ENCODE results near the gene KRTAP21-2. TPM values are rescaled to one million over a fixed set of nuclear protein-coding genes. Genes with fewer than 3 reads are reported as not detected.

KRTAP21-2 gene
- total RNA-seq, 1 donor from 2014 or later, result not detected

DNA sequence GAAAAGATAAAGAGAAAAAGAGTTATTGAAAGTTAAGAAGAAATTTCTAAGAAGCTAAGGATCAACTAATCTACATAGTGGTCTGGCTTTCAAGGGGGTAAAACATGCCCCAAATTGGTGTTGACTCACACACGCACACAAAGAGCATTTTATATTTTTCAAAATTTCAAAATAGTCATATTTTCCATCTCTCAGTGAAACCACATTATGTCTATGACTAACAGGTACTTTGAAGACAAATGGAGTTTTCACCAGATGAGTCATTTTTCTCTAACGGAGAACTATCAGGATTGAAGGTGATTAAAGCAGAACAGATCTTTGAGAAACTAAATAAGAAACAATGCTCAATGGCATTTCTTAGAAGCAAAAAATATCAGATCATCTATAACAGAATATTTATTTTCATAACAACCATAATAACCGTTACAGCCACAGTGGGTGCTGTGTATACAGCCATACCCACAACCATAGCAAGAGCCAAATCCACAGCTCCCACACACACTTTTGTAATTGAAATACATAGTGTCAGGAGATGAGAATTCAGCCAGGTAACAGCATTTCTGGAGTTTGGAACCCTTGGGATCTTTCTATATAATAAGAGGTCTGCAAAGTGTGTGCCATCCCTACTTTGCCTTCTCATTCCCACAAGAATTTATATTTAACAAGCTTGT is 28.7 kb downstream of the KRTAP21-2 start, which contains the start of gene KRTAP21-3:
KRTAP21-3 (minus strand) TSS at position 539 of the 671 bp plus-strand sequence; CDS start at position 521, 18 bp downstream.
- TF ChIP-seq, protein P1, sequence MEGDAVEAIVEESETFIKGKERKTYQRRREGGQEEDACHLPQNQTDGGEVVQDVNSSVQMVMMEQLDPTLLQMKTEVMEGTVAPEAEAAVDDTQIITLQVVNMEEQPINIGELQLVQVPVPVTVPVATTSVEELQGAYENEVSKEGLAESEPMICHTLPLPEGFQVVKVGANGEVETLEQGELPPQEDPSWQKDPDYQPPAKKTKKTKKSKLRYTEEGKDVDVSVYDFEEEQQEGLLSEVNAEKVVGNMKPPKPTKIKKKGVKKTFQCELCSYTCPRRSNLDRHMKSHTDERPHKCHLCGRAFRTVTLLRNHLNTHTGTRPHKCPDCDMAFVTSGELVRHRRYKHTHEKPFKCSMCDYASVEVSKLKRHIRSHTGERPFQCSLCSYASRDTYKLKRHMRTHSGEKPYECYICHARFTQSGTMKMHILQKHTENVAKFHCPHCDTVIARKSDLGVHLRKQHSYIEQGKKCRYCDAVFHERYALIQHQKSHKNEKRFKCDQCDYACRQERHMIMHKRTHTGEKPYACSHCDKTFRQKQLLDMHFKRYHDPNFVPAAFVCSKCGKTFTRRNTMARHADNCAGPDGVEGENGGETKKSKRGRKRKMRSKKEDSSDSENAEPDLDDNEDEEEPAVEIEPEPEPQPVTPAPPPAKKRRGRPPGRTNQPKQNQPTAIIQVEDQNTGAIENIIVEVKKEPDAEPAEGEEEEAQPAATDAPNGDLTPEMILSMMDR (IDR thresholded peaks at IDR 0.05; ENCODE audit: insufficient read depth, low read length, poor library complexity, severe bottlenecking), result no peak
- no peaks in the 10 kb centered on the region for H3K27me3 ChIP-seq (ENCODE audit: control insufficient read depth, insufficient read depth, low read length)
- H3K36me3 ChIP-seq (ENCODE audit: control insufficient read depth, insufficient read depth, low read length), result no peaks in the 10 kb centered on the region
- DNase-seq (ENCODE audit: low read depth), result peak; percentile 21
- no peak within 1 kb of the TSS for H3K4me3 ChIP-seq (ENCODE audit: low read depth, low read length)

DNA sequence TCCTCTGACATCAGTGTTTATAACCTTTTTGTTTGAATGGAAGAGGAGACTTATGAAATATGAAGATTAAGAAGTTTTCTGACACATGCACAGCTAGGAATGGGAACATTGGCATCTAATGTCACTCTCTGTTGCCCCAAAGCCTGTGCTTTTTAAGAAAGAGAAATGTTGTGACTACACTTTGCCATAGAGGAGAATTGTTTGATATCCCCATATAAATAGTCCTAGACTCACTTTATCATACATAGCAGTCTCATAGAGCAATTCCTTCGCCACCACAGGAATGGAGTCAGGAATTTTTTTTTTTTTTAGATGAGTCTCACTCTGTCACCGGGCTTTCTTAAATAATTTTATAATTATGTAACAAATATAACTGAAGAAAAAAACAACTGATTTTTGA is 30.0 kb downstream of the KRTAP21-2 start:
- H3K27me3 ChIP-seq (ENCODE audit: control insufficient read depth, insufficient read depth, low read length), result no peaks in the 10 kb centered on the region
- no peaks in the 10 kb centered on the region for H3K36me3 ChIP-seq (ENCODE audit: control insufficient read depth, insufficient read depth, low read length)
- no peak for DNase-seq (ENCODE audit: low read depth)
- TF ChIP-seq, protein P1 (IDR thresholded peaks at IDR 0.05; ENCODE audit: insufficient read depth, low read length, poor library complexity, severe bottlenecking), result no peak
- H3K4me3 ChIP-seq (ENCODE audit: low read depth, low read length), result no peak overlapping the region

DNA sequence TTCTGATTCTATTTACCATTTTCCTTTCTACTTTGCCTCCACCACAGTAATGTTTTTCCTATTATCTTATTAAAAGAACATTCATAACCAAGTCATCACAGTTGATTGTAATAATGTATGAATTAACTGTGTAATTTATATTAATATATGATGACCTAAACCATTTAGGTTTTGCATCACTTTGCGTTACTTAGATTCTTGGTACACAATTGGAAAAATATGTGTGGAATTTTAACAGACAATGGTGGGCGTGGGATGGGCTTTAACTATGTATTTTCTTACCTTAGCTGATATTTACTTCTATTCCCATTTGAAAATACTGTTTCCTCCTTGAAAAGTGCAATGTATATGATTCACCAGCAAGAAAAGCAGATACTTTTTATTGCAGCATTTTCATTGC is 32.1 kb downstream of the KRTAP21-2 start:
- H3K27me3 ChIP-seq (ENCODE audit: control insufficient read depth, insufficient read depth, low read length), result no peaks in the 10 kb centered on the region

DNA sequence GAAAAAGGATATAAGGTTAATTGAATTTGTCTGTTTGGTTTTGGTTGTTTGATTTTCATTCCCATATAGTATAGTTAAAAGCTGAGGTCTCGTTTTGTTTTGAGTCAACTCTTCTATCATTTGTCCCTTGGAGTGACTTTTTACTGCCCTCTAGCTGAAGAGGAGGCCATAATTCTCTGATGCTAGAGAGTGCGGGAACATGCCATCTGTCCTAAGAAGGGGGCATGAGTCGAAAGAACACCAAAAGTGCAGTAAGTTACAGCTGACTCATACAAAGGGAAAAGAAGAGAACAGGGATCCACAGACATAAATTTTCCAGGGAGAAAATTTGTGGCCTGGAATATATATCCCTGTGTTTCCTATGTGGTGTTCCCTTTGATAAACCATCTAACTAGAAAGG is 32.6 kb downstream of the KRTAP21-2 start:
- H3K36me3 ChIP-seq (ENCODE audit: control insufficient read depth, insufficient read depth, low read length), result no peaks in the 10 kb centered on the region
- H3K27me3 ChIP-seq (ENCODE audit: control insufficient read depth, insufficient read depth, low read length), result no peaks in the 10 kb centered on the region
- H3K4me3 ChIP-seq (ENCODE audit: low read depth, low read length), result no peak overlapping the region
- DNase-seq (ENCODE audit: low read depth), result no peak
- TF ChIP-seq, protein P1 (IDR thresholded peaks at IDR 0.05; ENCODE audit: insufficient read depth, low read length, poor library complexity, severe bottlenecking), result no peak

More for the DNA sequence above, 32.1 kb downstream of the KRTAP21-2 start:
- Histone ChIP-seq H3K4me3 (ENCODE audit: low read depth, low read length) (no peak overlapping the region), H3K36me3 (ENCODE audit: control insufficient read depth, insufficient read depth, low read length) (no peaks in the 10 kb centered on the region)
- DNase-seq (ENCODE audit: low read depth), result no peak
- TF ChIP-seq, protein P1 (IDR thresholded peaks at IDR 0.05; ENCODE audit: insufficient read depth, low read length, poor library complexity, severe bottlenecking), result no peak

DNA sequence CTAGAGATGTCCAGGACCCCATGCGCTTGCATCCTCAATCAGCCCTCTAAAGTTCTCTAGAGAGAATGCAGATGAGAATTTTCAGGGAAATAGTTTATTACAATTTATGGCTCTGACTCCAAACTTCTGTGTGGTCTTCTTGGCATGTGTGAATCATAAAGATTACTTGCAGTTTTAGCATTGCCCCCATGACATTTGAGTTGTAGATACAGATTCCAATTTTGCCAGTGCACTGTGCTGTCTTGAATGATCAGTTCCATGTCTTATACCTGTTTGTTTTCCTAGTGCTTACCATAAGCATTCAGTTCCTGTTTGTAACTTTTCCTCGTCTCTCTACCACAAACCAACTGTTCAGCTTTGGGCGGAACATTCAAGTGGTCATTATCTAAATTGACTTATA is 33.3 kb downstream of the KRTAP21-2 start:
- TF ChIP-seq, protein P1 (IDR thresholded peaks at IDR 0.05; ENCODE audit: insufficient read depth, low read length, poor library complexity, severe bottlenecking), result no peak
- no peaks in the 10 kb centered on the region for H3K36me3 ChIP-seq (ENCODE audit: control insufficient read depth, insufficient read depth, low read length)
- no peak overlapping the region for H3K4me3 ChIP-seq (ENCODE audit: low read depth, low read length)
- no peak for DNase-seq (ENCODE audit: low read depth)
- no peaks in the 10 kb centered on the region for H3K27me3 ChIP-seq (ENCODE audit: control insufficient read depth, insufficient read depth, low read length)

DNA sequence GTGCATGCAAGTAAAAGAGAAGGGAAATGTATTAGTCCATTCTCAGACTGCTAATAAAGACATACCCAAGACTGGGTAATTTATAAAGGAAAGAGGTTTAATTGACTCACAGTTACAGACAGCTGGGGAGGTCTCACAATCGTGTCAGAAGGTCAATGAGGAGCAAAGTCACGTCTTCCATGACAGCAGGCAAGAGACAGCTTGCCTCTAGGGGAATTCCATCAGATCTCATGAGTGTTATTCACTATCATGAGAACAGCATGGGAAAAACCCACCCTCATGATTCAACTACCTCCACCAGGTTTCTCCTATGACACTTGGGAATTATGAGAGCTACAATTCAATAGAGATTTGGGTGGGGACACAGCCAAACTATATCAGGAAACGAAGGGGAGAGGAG is 36.6 kb downstream of the KRTAP21-2 start:
- TF ChIP-seq, protein P1 (IDR thresholded peaks at IDR 0.05; ENCODE audit: insufficient read depth, low read length, poor library complexity, severe bottlenecking), result no peak
- Histone ChIP-seq H3K27me3 (ENCODE audit: control insufficient read depth, insufficient read depth, low read length) (no peaks in the 10 kb centered on the region), H3K36me3 (ENCODE audit: control insufficient read depth, insufficient read depth, low read length) (no peaks in the 10 kb centered on the region), H3K4me3 (ENCODE audit: low read depth, low read length) (no peak overlapping the region)
- DNase-seq (ENCODE audit: low read depth), result no peak
